GM08714 (cell line): ENCODE data around the gene TTC23L.
"Not testable (repeated sequence)": the region's sequence is repeated elsewhere in the genome, so short reads cannot be mapped to it uniquely, and the experiment has no call there.

Experiments
- H3K4me3 ChIP-seq: fragments of 200-500 bp; sonication (Bioruptor generic); 2 replicates; pipeline ENCODE4 v1.5.1; 2014; ENCODE audit warnings: mild to moderate bottlenecking, low read length, inconsistent platforms
- ZNF274 ChIP-seq: IDR thresholded peaks from 2 replicates; pipeline ENCODE4 v1.6.1; 2012; ENCODE audit warnings: mild to moderate bottlenecking, low read depth, low read length

The TTC23L gene

GRCh38 chr5:34914671-34915138 lies 75.7 kb downstream of the TTC23L start:
- peak overlapping the region; percentile 84 for H3K4me3 ChIP-seq
- TF ChIP-seq ZNF274, result no peak

- H3K4me3 ChIP-seq, result peak within 1 kb of the TSS; percentile 84
- no peak for TF ChIP-seq ZNF274
Observed at GRCh38 chr5:34915139-34915855, 76.3 kb downstream of the TTC23L start, which contains the start of the genes BRIX1 and RAD1. BRIX1 (plus strand) TSS chr5:34915711; CDS start chr5:34915739, 28 bp downstream. RAD1 (minus strand) TSS chr5:34915504; CDS start chr5:34914892, 612 bp downstream.

GRCh38 chr5:34915856-34916192 lies 76.9 kb downstream of the TTC23L start:
- TF ChIP-seq ZNF274, result no peak
- peak overlapping the region; percentile 84 for H3K4me3 ChIP-seq

DNA sequence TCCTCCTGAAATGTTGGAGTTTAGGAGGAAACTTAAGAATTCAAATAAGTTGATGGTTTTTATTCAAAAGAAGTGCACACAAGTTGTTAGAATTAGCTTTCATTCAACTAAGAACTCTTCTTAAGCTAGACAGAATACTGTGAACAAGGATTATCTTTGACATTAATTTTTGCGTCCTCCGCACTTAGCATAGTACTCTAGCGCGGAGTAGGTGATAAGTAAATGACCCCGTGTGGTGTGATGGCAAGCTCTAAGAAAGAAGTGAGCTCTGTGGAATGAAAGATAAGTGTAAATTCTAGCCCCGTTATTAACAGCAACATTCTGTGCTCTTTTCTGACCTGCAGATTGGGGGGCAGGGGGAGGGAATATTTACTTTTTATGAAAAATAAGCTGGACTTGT lies 77.6 kb downstream of the TTC23L start:
- H3K4me3 ChIP-seq, result peak overlapping the region; percentile 84
- no peak for TF ChIP-seq ZNF274

GRCh38 chr5:34918025-34918424 lies 79.1 kb downstream of the TTC23L start:
- H3K4me3 ChIP-seq, result peak overlapping the region; percentile 24; the same call in 1 of the 2 replicates
- no peak for TF ChIP-seq ZNF274

GRCh38 chr5:34919077-34919476 lies 80.1 kb downstream of the TTC23L start:
- no peak for TF ChIP-seq ZNF274
- no peak overlapping the region for H3K4me3 ChIP-seq

DNA sequence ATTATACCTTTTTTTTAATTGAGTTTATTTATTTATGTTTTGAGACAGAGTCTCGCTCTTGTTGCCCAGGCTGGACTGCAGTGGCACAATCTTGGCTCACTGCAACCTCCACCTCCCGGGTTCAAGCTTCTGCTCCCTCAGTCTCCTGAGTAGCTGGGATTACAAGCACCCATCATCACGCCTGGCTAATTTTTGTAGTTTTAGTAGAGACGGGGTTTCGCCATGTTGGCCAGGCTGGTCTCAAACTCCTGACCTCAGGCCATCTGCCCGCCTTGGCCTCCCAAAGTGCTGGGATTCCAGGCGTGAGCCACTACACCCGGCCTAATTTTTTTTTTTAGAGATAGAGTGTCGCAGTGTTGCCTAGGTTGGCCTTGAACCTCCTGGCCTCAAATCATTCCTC lies 84.3 kb downstream of the TTC23L start:
- H3K4me3 ChIP-seq, result not testable (repeated sequence)

- no peak for TF ChIP-seq ZNF274
Observed at GRCh38 chr5:34923694-34924461, 84.9 kb downstream of the TTC23L start.

GRCh38 chr5:34924462-34924765 lies 85.5 kb downstream of the TTC23L start:
- TF ChIP-seq ZNF274, result no peak
- no peak overlapping the region for H3K4me3 ChIP-seq

More at GRCh38 chr5:34923694-34924461, 84.9 kb downstream of the TTC23L start:
- no peak overlapping the region for H3K4me3 ChIP-seq

DNA sequence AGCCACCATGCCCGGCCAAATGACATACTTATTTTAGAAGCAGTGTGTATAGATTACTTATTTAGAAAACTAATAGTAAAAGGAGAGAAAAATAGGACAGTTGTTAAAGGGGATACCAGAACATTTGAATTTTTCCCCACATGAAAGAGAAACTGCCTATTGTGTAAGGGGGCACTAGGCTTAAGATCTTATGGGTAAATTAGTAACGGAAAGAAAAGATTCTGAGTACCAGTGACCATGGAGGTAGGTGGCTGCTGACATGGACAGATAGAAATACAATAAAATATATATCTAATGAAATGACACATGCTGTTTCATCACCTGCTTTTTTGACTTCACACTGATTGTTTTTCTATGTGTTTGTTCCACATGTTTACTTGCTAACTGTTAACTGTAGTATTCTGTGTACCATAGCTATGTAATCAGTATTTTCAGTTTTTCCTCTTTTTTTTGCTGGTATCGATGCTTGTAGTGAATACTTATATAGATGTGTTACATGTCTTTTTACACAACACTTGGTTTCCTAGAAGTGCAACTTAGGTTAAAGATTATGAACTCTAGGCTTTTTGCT lies 87.4 kb downstream of the TTC23L start:
- TF ChIP-seq ZNF274, result no peak
- H3K4me3 ChIP-seq, result no peak overlapping the region

- no peak overlapping the region for H3K4me3 ChIP-seq
- no peak for TF ChIP-seq ZNF274
Observed at GRCh38 chr5:34927785-34928184, 88.8 kb downstream of the TTC23L start.

- no peak for TF ChIP-seq ZNF274
- no peak overlapping the region for H3K4me3 ChIP-seq
Observed at GRCh38 chr5:34928267-34928666, 89.3 kb downstream of the TTC23L start.

- no peak for TF ChIP-seq ZNF274
- H3K4me3 ChIP-seq, result peak within 1 kb of the TSS; percentile 86
Observed at GRCh38 chr5:34929134-34929719, 90.3 kb downstream of the TTC23L start, which contains the start of gene DNAJC21. DNAJC21 (plus strand) TSS chr5:34929559; CDS start chr5:34929820, 261 bp downstream.

DNA sequence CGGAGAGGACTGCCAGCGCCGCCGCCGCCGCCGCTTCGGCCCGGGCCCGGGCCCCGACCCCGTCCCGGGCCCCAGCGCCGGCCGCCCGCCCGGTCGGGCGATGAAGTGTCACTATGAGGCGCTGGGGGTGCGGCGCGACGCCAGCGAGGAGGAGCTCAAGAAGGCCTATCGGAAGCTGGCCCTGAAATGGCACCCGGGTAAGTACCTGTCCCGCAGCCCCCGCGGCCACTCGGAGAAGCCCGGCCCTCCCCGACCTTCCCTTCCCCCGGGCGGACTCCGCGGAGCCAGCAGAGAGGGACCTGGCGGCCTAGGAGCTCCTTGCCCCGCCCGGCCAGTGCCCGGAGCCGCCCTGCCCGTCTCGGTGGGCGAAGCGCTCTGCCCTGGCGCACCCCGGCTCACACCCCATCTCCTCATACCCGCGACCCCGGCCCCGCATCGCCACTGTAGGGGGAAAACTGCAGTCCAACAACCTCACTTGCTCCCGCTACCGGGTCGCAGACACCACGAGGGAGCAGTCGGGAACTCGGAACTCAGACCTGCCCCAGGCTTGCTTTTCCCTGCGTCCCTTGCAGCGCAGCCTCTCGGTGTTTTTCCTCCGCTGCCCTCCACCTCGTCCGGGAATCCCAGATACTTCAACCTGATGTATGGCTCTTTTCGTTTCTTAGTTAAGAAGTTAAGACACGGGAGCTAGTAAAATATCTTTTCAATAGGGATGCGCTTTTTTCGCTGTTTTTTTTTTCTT lies 90.9 kb downstream of the TTC23L start:
- no peak for TF ChIP-seq ZNF274

More for the DNA sequence above, 90.9 kb downstream of the TTC23L start:
- peak overlapping the region; percentile 86 for H3K4me3 ChIP-seq
